ENCODE data around the gene SHMT1.
"Not testable (repeated sequence)": the region's sequence is repeated elsewhere in the genome, so short reads cannot be mapped to it uniquely, and the experiment has no call there.

The SHMT1 gene

DNA sequence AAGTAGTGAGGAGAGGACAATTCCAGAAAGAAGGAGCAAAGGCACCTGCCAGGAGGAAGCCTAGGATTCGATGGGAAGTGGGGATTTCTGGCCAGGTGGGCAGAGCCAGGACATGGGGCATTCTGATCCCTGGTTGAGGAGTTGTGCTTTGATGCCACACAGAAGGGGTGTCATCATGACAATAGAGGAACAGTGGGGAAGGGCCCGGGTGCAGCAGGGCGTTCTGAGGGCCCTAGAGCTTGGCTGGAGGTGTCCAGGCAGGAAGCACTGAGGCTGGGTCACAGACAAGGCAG is 18.5 kb upstream of the SHMT1 start:
- H3K4me1 Mint-ChIP-seq (ENCODE audit: low read depth): no peaks in the 10 kb centered on the region
- H3K4me3 Mint-ChIP-seq: no peak overlapping the region
- no peaks in the 10 kb centered on the region for H3K36me3 Mint-ChIP-seq (ENCODE audit: low read depth)
- H3K27ac Mint-ChIP-seq: no peak overlapping the region
- H3K9me3 Mint-ChIP-seq: no peaks in the 10 kb centered on the region
- H3K27me3 Mint-ChIP-seq: peaks cover 6% of the 10 kb centered on the region

DNA sequence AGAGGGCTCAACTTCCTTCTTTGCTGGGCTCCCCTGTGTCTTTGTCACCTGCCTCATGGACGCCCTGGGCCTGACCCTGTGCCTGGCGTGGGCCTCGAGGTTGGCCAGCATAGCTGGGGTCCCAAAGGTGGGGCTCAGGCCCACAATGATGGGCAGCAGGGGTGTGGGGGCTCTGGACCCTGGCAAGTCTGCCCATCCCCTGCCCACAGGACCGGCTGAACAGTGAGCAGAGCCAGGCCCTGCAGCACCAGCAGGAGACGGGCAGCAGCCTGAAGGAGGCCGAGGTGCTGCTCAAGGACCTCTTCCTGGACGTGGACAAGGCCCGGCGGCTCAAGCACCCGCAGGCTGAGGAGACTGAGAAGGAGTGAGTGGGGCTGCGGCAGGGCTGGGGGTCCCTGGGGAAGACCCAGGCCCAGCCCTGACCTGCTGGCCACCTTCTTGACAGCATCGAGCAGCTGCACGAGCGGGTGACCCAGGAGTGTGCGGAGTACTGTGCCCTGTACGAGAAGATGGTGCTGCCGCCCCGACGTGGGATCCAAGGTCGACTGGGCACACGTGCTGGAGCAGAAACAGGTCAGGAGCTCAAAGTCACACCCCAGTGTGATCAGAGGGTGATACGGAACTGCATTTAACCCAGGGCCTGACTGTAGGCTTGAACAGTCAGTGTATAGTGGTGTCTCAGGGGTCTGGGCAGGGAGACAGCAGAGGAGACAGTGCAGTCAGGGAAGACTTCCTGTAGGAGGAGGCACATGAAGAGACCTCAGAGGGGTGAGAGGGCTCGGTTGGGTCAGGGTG is 18.0 kb upstream of the SHMT1 start:
- Mint-ChIP-seq H3K27ac (no peak overlapping the region), H3K4me1 (ENCODE audit: low read depth) (no peaks in the 10 kb centered on the region), H3K9me3 (no peaks in the 10 kb centered on the region), H3K27me3 (peaks cover 6% of the 10 kb centered on the region), H3K36me3 (ENCODE audit: low read depth) (no peaks in the 10 kb centered on the region), H3K4me3 (no peak overlapping the region)

DNA sequence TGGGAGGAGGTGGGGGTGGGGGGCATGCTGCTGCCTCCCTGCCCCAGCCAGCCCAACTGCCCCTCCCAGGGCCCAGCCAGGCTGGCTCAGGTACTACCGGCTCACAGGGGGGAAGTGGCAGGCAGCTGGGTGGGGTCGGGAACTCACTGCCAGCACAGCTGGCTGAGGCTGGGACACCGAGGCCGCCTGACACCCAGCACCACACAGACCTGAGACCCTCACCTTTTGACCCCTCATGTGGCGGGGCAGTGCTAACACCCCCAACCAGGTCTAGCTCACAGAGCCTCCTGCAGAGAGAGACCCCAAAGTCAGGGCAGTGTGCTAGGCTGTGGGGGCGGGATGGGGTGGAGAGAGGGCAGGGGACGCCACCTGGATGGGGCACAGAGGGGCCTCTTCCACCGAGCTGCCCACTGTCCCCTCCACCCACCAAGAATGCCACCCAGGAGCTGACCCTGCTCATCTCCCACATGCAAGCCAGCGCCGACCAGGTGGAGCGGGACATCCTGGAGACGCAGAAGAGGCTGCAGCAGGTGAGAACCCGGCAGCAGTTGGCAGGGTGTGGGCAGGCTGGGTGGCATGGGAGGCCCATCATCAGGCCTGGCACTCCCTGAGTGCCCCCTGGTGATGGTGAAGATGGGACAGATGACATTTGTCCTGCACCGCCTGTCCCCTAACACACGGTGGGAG is 17.3 kb upstream of the SHMT1 start:
- no peaks in the 10 kb centered on the region for H3K36me3 Mint-ChIP-seq (ENCODE audit: low read depth)
- no peaks in the 10 kb centered on the region for H3K9me3 Mint-ChIP-seq
- no peaks in the 10 kb centered on the region for H3K4me1 Mint-ChIP-seq (ENCODE audit: low read depth)
- H3K27ac Mint-ChIP-seq: no peak overlapping the region
- no peak overlapping the region for H3K4me3 Mint-ChIP-seq
- peaks cover 6% of the 10 kb centered on the region for H3K27me3 Mint-ChIP-seq

DNA sequence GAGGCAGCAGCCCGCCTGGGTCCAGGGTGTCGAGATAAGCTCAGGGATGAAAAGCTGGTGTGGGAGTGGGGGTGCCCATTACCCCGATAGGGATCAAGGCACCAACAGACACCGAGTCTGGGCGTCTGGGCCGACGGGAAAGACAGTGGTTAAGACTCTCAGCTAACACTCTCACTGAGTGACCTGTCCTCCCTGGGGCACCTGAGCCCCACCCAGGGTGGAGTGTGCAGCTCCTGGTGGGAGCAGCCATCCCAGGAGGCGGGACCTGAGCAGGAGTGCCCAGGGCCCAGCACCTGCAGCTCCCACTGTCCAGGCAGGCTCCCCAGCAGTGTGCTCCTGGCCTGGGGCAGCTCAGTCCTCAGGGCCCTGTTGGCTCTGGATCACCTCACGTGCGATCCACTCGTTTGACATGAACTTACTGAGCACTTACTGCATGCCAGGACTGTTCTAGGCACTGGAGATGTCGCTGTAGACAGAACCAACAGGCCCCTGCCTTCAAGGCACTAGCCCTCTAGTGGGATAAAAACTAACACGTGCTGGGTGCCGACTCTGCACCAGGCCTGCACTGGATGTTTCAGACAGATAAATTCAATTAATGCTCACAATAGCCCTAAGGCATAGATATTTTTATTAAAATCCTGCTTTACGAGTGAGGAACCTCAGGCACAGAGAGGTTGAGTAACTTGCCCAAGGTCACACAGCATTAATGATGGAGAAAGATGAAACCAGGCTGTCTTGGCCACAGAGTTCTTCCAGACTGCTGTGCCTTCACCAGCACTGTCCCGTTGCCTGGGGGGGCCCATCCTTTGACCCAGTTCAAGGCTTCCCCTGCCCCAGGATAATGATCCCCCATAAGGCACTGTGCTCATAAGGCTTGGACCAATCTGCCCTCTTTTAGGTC is 16.1 kb upstream of the SHMT1 start:
- no peak overlapping the region for H3K27ac Mint-ChIP-seq
- no peaks in the 10 kb centered on the region for H3K36me3 Mint-ChIP-seq (ENCODE audit: low read depth)
- peaks cover 6% of the 10 kb centered on the region for H3K27me3 Mint-ChIP-seq
- H3K4me3 Mint-ChIP-seq: no peak overlapping the region
- H3K4me1 Mint-ChIP-seq (ENCODE audit: low read depth): no peaks in the 10 kb centered on the region
- no peaks in the 10 kb centered on the region for H3K9me3 Mint-ChIP-seq

DNA sequence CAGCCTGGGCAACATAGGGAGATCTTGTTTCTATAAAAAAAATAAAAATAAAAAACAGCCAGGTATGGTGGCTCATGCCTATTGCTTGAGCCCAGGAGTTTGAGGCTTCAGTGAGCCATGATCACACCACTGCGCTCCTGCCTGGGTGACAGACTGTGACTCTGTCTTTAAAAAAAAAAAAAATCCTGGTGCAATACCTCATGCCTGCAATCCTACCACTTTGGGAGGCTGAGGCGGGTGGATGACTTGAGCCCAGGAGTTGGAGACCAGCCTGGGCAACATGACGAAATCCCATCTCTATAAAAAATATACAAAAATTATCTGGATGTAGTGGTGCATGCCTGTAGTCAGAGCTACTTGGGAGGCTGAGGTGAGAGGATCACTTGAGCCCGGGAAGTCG is 15.3 kb upstream of the SHMT1 start:
- not testable (repeated sequence) for H3K27ac Mint-ChIP-seq; H3K9me3 Mint-ChIP-seq; H3K27me3 Mint-ChIP-seq; H3K36me3 Mint-ChIP-seq (ENCODE audit: low read depth); H3K4me3 Mint-ChIP-seq; H3K4me1 Mint-ChIP-seq (ENCODE audit: low read depth)

DNA sequence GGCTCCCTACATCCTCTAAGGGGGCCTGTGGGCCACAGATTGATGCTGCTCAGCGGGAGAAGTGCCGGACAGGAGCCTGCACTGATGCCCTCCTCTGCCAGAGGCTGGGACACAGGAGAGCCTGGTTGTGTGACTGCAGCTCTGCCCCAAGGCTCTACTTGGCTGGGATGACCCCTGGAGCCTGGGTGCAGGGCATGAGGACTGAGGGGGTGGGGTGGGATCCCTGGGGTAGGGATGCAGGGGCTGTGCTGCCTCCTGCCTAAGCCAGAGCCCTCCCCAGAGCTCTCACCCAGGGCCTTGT is 14.8 kb upstream of the SHMT1 start:
- Mint-ChIP-seq H3K27me3 (peaks cover 6% of the 10 kb centered on the region), H3K4me3 (no peak overlapping the region), H3K27ac (no peak overlapping the region), H3K36me3 (ENCODE audit: low read depth) (no peaks in the 10 kb centered on the region), H3K4me1 (ENCODE audit: low read depth) (no peaks in the 10 kb centered on the region), H3K9me3 (no peaks in the 10 kb centered on the region)

DNA sequence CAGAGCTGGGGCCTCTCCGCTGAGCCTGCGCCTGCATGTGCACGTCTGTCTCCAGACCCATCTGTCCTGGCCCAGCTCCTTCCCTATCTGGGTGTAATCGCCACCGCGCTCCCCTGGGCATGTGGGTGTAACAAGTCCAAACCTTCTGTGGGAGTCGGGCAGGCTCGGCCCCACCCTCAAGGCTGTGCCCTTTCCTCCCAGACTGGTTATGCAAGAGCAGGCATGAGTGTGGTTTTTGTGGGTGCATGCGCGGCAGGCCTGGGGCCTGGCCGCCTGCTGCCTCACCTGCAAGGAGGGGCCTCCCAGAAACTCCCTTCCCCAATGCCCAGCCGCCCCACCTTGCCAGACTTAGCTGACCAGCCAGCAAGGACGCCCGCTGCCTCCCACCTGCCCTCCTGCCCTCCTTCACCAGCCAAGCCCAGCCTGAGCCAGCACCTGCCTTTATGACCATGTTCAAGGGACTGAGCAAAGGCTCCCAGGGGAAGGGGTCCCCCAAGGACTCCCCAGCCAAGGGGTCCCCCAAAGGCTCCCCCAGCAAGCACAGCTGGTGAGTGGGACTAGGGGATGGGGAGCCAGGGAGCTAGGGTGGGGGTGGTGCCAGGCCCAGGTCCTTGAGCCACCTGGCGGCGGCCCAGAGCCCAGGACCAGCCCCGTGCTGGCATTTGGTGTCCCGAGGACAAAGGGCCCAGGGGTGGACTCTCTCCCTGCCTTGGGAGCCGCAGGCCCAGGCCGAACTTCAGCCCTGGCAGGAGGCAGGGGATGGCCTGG is 14.3 kb upstream of the SHMT1 start, which contains the start of gene EVPLL:
TSS of gene EVPLL (plus strand) at position 342 of the 768 bp plus-strand sequence. CDS start 3,160 bp downstream, outside the sequence.
- H3K36me3 Mint-ChIP-seq (ENCODE audit: low read depth): no peaks in the 10 kb centered on the region
- H3K27me3 Mint-ChIP-seq: peaks cover 7% of the 10 kb centered on the region
- no peak within 1 kb of the TSS for H3K4me3 Mint-ChIP-seq
- no peaks in the 10 kb centered on the region for H3K9me3 Mint-ChIP-seq
- H3K27ac Mint-ChIP-seq: no peak within 1 kb of the TSS
- no peaks in the 10 kb centered on the region for H3K4me1 Mint-ChIP-seq (ENCODE audit: low read depth)

DNA sequence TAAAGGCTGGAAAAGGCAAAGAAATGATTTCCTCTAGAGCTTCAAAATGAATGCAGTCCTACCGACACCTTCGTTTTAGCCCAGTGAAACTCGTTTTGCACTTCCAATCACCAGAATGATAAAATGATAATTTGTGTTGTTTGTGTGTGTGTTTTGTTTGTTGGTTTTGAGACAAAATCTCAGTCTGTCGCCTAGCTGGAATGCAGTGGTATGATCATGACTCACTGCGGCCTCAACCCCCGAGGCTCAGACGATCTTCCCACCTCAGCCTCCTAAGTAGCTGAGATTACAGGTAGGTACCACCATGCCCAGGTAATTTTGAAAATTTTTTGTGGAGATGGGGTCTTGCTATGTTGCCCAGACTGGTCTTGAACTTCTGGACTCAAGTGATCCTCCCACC is 10.9 kb upstream of the SHMT1 start:
- Mint-ChIP-seq H3K4me1 (ENCODE audit: low read depth) (peaks cover 4% of the 10 kb centered on the region), H3K4me3 (no peak overlapping the region), H3K9me3 (no peaks in the 10 kb centered on the region), H3K27me3 (peaks cover 3% of the 10 kb centered on the region), H3K36me3 (ENCODE audit: low read depth) (no peaks in the 10 kb centered on the region), H3K27ac (no peak overlapping the region)

DNA sequence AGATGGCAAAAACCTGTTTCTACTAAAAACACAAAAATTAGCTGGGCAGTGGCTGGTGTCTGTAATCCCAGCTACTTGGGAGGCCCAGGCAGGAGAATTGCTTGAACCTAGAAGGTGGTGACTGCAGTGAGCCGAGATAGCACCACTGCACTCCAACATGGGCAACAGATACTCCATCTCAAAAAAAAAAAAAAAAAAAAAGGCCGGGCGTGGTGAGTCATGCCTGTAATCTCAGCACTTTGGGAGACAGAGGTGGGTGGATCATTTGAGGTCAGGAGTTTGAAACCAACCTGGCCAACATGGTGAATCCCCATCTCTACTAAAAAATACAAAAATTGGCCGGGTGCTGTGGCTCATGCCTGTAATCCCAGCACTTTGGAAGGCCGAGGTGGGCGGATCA is 9.8 kb upstream of the SHMT1 start:
- H3K4me1 Mint-ChIP-seq (ENCODE audit: low read depth); H3K27ac Mint-ChIP-seq; H3K36me3 Mint-ChIP-seq (ENCODE audit: low read depth); H3K27me3 Mint-ChIP-seq; H3K4me3 Mint-ChIP-seq; H3K9me3 Mint-ChIP-seq: not testable (repeated sequence)

DNA sequence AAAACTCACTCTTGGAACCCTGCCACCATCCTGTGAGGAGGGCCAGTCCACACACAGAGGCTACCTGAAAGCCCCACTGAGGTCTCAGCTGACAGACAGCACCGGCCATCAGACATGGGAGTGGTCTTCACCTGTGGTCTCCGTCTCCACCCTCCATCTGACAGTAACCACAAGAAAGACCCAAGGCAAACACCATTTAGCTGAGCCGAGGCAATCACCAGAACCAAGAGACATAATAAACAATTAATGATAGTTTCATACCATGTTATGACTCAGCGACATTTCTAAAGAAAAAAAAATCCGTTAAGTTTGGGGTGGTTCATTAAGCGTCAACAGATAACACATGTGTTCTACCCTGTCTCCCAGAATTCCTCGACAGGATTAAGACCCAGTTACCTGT is 8.1 kb upstream of the SHMT1 start:
- Mint-ChIP-seq H3K4me3 (no peak overlapping the region), H3K27me3 (peaks cover 3% of the 10 kb centered on the region), H3K36me3 (ENCODE audit: low read depth) (no peaks in the 10 kb centered on the region), H3K27ac (no peak overlapping the region), H3K4me1 (ENCODE audit: low read depth) (peaks cover 4% of the 10 kb centered on the region), H3K9me3 (no peaks in the 10 kb centered on the region)

DNA sequence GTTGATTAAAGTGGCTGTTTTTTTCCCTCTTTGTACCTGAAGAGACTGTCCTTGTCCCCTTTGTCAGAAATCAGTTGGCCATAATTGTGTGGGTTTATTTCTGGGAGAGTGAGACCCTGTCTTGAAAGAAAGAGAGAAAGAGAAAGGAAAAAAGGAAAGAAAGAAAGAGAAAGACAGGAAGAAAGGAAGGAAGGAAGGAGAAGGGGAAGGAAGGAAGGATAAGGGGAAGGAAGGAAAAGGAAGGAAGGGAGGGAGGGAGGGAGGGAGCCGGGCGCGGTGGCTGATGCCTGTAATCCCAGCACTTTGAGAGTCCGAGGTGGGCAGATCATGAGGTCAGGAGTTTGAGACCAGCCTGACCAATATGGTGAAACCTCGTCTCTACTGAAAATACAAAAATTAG is 7.4 kb upstream of the SHMT1 start:
- Mint-ChIP-seq H3K4me3 (no peak overlapping the region), H3K27ac (no peak overlapping the region)

DNA sequence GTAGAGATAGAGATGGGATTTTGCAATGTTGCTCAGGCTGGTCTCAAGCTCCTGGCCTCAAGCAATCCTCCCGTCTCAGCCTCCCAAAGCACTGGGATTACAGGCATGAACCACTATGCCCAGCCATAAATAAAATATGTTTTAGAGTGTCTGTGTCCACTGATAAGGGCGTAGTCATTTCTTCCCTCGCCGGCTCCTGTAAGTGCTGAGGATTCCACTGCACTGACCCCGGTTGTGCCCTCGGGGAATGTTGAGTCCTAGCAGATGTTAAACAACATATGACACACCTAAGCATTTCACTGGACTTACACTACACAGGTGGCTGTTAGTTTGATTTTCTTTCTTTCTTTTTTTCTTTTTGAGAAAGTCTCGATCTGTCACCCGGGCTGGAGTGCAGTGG is 5.6 kb upstream of the SHMT1 start:
- no peaks in the 10 kb centered on the region for H3K9me3 Mint-ChIP-seq
- H3K27ac Mint-ChIP-seq: no peak overlapping the region
- peaks cover 3% of the 10 kb centered on the region for H3K27me3 Mint-ChIP-seq
- no peaks in the 10 kb centered on the region for H3K36me3 Mint-ChIP-seq (ENCODE audit: low read depth)
- peaks cover 4% of the 10 kb centered on the region for H3K4me1 Mint-ChIP-seq (ENCODE audit: low read depth)
- no peak overlapping the region for H3K4me3 Mint-ChIP-seq

More for the DNA sequence above, 7.4 kb upstream of the SHMT1 start:
- peaks cover 3% of the 10 kb centered on the region for H3K27me3 Mint-ChIP-seq
- H3K4me1 Mint-ChIP-seq (ENCODE audit: low read depth): peaks cover 4% of the 10 kb centered on the region
- H3K36me3 Mint-ChIP-seq (ENCODE audit: low read depth): no peaks in the 10 kb centered on the region
- H3K9me3 Mint-ChIP-seq: no peaks in the 10 kb centered on the region

DNA sequence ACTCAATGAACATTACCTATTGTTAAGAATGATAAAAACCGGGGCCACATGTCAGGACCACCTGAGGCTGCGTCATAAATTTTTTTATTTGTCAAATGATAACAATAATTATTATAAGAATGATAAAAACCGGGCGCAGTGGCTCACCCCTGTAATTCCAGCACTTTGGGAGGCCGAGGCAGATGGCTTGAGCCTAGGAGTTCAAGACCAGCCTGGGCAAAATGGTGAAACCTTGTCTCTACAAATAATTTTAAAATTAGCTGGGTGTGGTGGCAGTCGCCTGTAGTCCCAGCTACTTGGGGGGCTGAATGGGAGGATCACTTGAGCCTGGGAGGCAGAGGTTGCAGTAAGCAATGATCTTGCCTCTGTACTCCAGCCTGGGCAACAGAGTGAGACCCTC is 816 bp upstream of the SHMT1 start:
- Mint-ChIP-seq H3K36me3 (ENCODE audit: low read depth) (peaks cover 8% of the 10 kb centered on the region), H3K27me3 (no peaks in the 10 kb centered on the region), H3K27ac (no peak overlapping the region), H3K4me3 (no peak overlapping the region), H3K4me1 (ENCODE audit: low read depth) (peaks cover 14% of the 10 kb centered on the region), H3K9me3 (no peaks in the 10 kb centered on the region)

DNA sequence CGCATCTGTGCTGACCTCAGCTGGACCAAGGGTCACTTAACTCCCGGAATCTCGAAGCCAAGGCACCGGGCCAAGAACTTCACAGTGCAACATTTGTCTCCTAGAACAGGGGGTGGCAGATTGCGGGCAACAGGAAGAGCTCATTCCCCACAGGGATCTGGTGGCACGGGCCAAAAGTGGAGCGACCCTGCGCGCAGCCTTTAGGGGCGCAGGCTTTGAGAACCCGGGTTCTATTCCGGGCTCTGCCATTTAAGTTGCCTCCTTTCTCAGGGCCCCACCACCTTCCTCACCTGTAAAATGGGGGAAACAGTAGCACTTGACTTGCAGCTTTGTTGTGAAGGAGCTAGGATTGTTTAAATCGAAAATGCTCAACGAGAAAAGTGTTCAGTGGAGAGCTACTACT is 651 bp downstream of the SHMT1 start:
- H3K4me1 Mint-ChIP-seq (ENCODE audit: low read depth): peaks cover 14% of the 10 kb centered on the region
- H3K36me3 Mint-ChIP-seq (ENCODE audit: low read depth): peaks cover 8% of the 10 kb centered on the region
- H3K27me3 Mint-ChIP-seq: no peaks in the 10 kb centered on the region
- H3K4me3 Mint-ChIP-seq: peak overlapping the region; percentile 87
- H3K27ac Mint-ChIP-seq: peak overlapping the region; percentile 49
- no peaks in the 10 kb centered on the region for H3K9me3 Mint-ChIP-seq
